ENCODE data around the gene SPIB.

The SPIB gene

GRCh38 chr19:50465986-50466705 is 47.4 kb downstream of the SPIB start:
- Histone ChIP-seq H4K20me1 (ENCODE audit: insufficient read depth, low read length, poor library complexity, severe bottlenecking) (no peaks in the 10 kb centered on the region), H3K9me3 (ENCODE audit: insufficient read depth, low read depth, low read length) (no peaks in the 10 kb centered on the region), H3F3A (ENCODE audit: low read depth) (no peaks in the 10 kb centered on the region), H2AFZ (ENCODE audit: low read length) (no peak overlapping the region), H3K79me2 (ENCODE audit: insufficient read depth, low read length) (no peaks in the 10 kb centered on the region), H3K9ac (ENCODE audit: low read depth, low read length, poor library complexity, severe bottlenecking) (no peak overlapping the region), H3K27me3 (ENCODE audit: insufficient read depth, low read length, poor library complexity, severe bottlenecking) (no peaks in the 10 kb centered on the region), H3K4me3 (ENCODE audit: low read length, poor library complexity, severe bottlenecking) (no peak overlapping the region), H3K9me2 (replicated peaks; ENCODE audit: low read depth, low read length) (no peaks in the 10 kb centered on the region), H3K36me3 (ENCODE audit: insufficient read depth, low read length) (no peaks in the 10 kb centered on the region), H3K4me2 (ENCODE audit: low read depth, low read length, poor library complexity, severe bottlenecking) (no peak overlapping the region), H3K4me1 (ENCODE audit: insufficient read depth, low read length, poor library complexity, severe bottlenecking) (no peaks in the 10 kb centered on the region)
- TF ChIP-seq, protein P1, sequence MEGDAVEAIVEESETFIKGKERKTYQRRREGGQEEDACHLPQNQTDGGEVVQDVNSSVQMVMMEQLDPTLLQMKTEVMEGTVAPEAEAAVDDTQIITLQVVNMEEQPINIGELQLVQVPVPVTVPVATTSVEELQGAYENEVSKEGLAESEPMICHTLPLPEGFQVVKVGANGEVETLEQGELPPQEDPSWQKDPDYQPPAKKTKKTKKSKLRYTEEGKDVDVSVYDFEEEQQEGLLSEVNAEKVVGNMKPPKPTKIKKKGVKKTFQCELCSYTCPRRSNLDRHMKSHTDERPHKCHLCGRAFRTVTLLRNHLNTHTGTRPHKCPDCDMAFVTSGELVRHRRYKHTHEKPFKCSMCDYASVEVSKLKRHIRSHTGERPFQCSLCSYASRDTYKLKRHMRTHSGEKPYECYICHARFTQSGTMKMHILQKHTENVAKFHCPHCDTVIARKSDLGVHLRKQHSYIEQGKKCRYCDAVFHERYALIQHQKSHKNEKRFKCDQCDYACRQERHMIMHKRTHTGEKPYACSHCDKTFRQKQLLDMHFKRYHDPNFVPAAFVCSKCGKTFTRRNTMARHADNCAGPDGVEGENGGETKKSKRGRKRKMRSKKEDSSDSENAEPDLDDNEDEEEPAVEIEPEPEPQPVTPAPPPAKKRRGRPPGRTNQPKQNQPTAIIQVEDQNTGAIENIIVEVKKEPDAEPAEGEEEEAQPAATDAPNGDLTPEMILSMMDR (conservative IDR thresholded peaks at IDR 0.05; ENCODE audit: low read length), result no peak
- no peak for TF ChIP-seq EZH2phosphoT487 (IDR thresholded peaks at IDR 0.05; ENCODE audit: borderline replicate concordance)

DNA sequence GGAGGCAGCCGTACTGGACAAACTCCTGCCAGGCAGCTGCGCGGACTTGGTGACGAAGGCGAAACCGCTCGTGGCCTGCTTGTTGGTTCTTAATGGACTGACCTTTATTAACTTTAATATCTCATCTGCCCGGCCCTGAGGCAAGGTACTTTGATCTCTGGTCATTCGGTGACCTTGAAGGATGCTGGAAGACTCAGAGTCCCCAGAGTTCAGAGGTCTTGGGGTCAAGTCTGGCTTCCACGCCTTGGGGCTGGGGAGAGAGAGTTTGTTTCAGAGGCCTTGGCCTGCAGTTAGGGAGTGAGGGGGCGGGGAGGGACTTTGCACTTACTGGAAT is 47.9 kb downstream of the SPIB start:
- Histone ChIP-seq H3K9ac (ENCODE audit: low read depth, low read length, poor library complexity, severe bottlenecking) (no peak overlapping the region), H3K9me2 (replicated peaks; ENCODE audit: low read depth, low read length) (no peaks in the 10 kb centered on the region), H3K79me2 (ENCODE audit: insufficient read depth, low read length) (no peaks in the 10 kb centered on the region), H3K4me2 (ENCODE audit: low read depth, low read length, poor library complexity, severe bottlenecking) (no peak overlapping the region), H3K4me3 (ENCODE audit: low read length, poor library complexity, severe bottlenecking) (no peak overlapping the region), H3K36me3 (ENCODE audit: insufficient read depth, low read length) (no peaks in the 10 kb centered on the region), H4K20me1 (ENCODE audit: insufficient read depth, low read length, poor library complexity, severe bottlenecking) (no peaks in the 10 kb centered on the region), H3K27me3 (ENCODE audit: insufficient read depth, low read length, poor library complexity, severe bottlenecking) (no peaks in the 10 kb centered on the region), H2AFZ (ENCODE audit: low read length) (no peak overlapping the region), H3K4me1 (ENCODE audit: insufficient read depth, low read length, poor library complexity, severe bottlenecking) (no peaks in the 10 kb centered on the region), H3F3A (ENCODE audit: low read depth) (no peaks in the 10 kb centered on the region), H3K9me3 (ENCODE audit: insufficient read depth, low read depth, low read length) (no peaks in the 10 kb centered on the region)
- TF ChIP-seq EZH2phosphoT487 (IDR thresholded peaks at IDR 0.05; ENCODE audit: borderline replicate concordance), result no peak
- TF ChIP-seq, protein P1 (conservative IDR thresholded peaks at IDR 0.05; ENCODE audit: low read length), result no peak

GRCh38 chr19:50467566-50467965 is 48.8 kb downstream of the SPIB start:
- Histone ChIP-seq H3K9me2 (replicated peaks; ENCODE audit: low read depth, low read length) (no peaks in the 10 kb centered on the region), H3F3A (ENCODE audit: low read depth) (no peaks in the 10 kb centered on the region), H2AFZ (ENCODE audit: low read length) (no peak overlapping the region), H3K79me2 (ENCODE audit: insufficient read depth, low read length) (no peaks in the 10 kb centered on the region), H4K20me1 (ENCODE audit: insufficient read depth, low read length, poor library complexity, severe bottlenecking) (no peaks in the 10 kb centered on the region), H3K4me2 (ENCODE audit: low read depth, low read length, poor library complexity, severe bottlenecking) (no peak overlapping the region), H3K9me3 (ENCODE audit: insufficient read depth, low read depth, low read length) (no peaks in the 10 kb centered on the region), H3K4me1 (ENCODE audit: insufficient read depth, low read length, poor library complexity, severe bottlenecking) (no peaks in the 10 kb centered on the region), H3K36me3 (ENCODE audit: insufficient read depth, low read length) (no peaks in the 10 kb centered on the region), H3K4me3 (ENCODE audit: low read length, poor library complexity, severe bottlenecking) (no peak overlapping the region), H3K9ac (ENCODE audit: low read depth, low read length, poor library complexity, severe bottlenecking) (no peak overlapping the region), H3K27me3 (ENCODE audit: insufficient read depth, low read length, poor library complexity, severe bottlenecking) (no peaks in the 10 kb centered on the region)
- no peak for TF ChIP-seq EZH2phosphoT487 (IDR thresholded peaks at IDR 0.05; ENCODE audit: borderline replicate concordance)
- TF ChIP-seq, protein P1 (conservative IDR thresholded peaks at IDR 0.05; ENCODE audit: low read length), result no peak

All from Loucy (cell line).